Mesodermal cell (in vitro differentiated cells): ENCODE data around the gene TEDC2.

Experiments used
- H3K27ac ChIP-seq: 2 replicates; pipeline ENCODE4 v1.7.0; 2013; ENCODE audit warnings: mild to moderate bottlenecking, low read depth, low read length, moderate library complexity; ENCODE audit not compliant: severe bottlenecking
- H3K36me3 ChIP-seq: 2 replicates; pipeline ENCODE4 v1.7.1; 2013; ENCODE audit warnings: mild to moderate bottlenecking, low read length, moderate library complexity; ENCODE audit not compliant: control insufficient read depth, insufficient read depth
- H3K4me1 ChIP-seq: one replicate; pipeline ENCODE4 v1.7.1; 2013; ENCODE audit warnings: mild to moderate bottlenecking, low read length; ENCODE audit not compliant: insufficient read depth, control insufficient read depth, poor library complexity, severe bottlenecking
- H3K4me3 ChIP-seq: 2 replicates; pipeline ENCODE4 v1.7.0; 2013; ENCODE audit warnings: low read length, control low read depth, mild to moderate bottlenecking; ENCODE audit not compliant: insufficient read depth, poor library complexity, severe bottlenecking; ENCODE audit errors: extremely low read depth
- H3K9me3 ChIP-seq: 2 replicates; pipeline ENCODE4 v1.7.1; 2013; ENCODE audit warnings: mild to moderate bottlenecking, low read length, moderate library complexity; ENCODE audit not compliant: control insufficient read depth
- WGBS, 2 experiments: methylation state at CpG; one replicate each; pipeline ENCODE4 v1.1.5; 2013; ENCODE audit warnings: missing lambda C conversion rate in 2 of 2; ENCODE audit not compliant: insufficient coverage in 2 of 2; 5-methylcytosine and 5-hydroxymethylcytosine counted together

The TEDC2 gene

GRCh38 chr16:2472488-2472864 lies 12.6 kb downstream of the TEDC2 start:
- Histone ChIP-seq H3K4me3 (no peak overlapping the region), H3K36me3 (no peaks in the 10 kb centered on the region), H3K9me3 (no peaks in the 10 kb centered on the region), H3K27ac (no peak overlapping the region), H3K4me1 (peaks cover 18% of the 10 kb centered on the region)
- 95 to 97% methylated on average over 25 to 27 of the region's 27 CpGs for WGBS, 2 experiments

- WGBS, 2 experiments = 89 to 91% methylated on average over 11 of the region's 14 CpGs
- Histone ChIP-seq H3K4me1 (peaks cover 18% of the 10 kb centered on the region), H3K4me3 (peak overlapping the region; percentile 14), H3K27ac (no peak overlapping the region), H3K36me3 (no peaks in the 10 kb centered on the region), H3K9me3 (no peaks in the 10 kb centered on the region)
Measured at GRCh38 chr16:2472885-2473445, 13.1 kb downstream of the TEDC2 start.

GRCh38 chr16:2473446-2473926 lies 13.6 kb downstream of the TEDC2 start:
- Histone ChIP-seq H3K36me3 (no peaks in the 10 kb centered on the region), H3K4me3 (peak overlapping the region; percentile 14), H3K9me3 (no peaks in the 10 kb centered on the region), H3K27ac (no peak overlapping the region), H3K4me1 (peaks cover 13% of the 10 kb centered on the region)
- WGBS, 2 experiments = 7 to 8% methylated on average over 15 to 39 of the region's 49 CpGs

DNA sequence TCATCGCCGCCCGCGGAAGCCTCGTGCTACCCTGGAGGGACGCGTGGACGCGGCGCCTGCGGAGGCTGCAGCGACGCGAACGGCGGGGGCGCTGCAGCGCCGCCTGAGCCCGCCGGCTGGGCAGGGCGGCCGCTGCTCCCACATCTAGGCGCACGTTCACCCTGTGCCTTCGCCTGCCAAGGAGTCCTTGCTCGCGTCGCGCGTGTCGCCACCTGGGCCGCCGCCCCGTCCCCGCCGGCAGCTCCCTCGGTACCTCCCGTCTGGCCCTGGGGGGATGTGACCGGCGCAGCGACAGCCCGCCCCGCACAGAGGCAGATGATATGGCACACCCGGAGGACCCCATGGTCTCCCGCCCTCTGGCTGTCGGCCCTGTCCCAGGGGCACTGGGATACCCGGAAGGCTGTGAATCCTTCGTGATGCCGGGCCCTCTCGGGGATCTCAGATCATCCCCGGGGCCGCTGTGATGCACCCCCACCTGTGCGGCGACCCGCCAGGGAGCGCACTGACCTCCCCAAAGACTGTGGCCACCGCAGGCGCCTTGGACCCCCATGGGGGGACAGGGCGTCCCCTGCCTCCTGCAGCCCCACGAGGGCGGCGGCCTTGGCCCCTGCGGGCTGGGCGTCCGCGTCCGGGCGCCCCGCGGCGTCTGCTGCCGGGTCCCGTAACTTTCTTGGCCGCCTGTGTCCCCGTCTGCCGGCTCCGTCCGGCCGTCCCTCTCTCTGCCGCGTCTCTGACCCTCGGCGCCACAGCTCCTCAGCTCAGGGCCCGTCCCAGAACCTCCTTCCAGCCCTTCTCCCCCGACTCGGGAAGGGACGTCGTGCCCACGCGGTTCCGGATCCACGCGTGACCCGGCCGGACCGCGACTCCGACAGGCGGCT lies 14.3 kb downstream of the TEDC2 start:
- Histone ChIP-seq H3K4me1 (peaks cover 6% of the 10 kb centered on the region), H3K27ac (no peak overlapping the region), H3K4me3 (peak overlapping the region; percentile 77), H3K36me3 (no peaks in the 10 kb centered on the region), H3K9me3 (no peaks in the 10 kb centered on the region)
- WGBS, 2 experiments = 0 to 1% methylated on average over 86 to 100 of the region's 100 CpGs

- Histone ChIP-seq H3K9me3 (no peaks in the 10 kb centered on the region), H3K4me1 (peaks cover 6% of the 10 kb centered on the region), H3K4me3 (peak within 1 kb of the TSS; percentile 77), H3K27ac (no peak within 1 kb of the TSS), H3K36me3 (no peaks in the 10 kb centered on the region)
- 0 to 1% methylated on average over 35 to 47 of the region's 77 CpGs for WGBS, 2 experiments
Measured at GRCh38 chr16:2474877-2475412, 15.0 kb downstream of the TEDC2 start, which contains the start of gene TBC1D24. TBC1D24 (plus strand) TSS chr16:2475127; CDS start chr16:2496149, 21,022 bp downstream.

DNA sequence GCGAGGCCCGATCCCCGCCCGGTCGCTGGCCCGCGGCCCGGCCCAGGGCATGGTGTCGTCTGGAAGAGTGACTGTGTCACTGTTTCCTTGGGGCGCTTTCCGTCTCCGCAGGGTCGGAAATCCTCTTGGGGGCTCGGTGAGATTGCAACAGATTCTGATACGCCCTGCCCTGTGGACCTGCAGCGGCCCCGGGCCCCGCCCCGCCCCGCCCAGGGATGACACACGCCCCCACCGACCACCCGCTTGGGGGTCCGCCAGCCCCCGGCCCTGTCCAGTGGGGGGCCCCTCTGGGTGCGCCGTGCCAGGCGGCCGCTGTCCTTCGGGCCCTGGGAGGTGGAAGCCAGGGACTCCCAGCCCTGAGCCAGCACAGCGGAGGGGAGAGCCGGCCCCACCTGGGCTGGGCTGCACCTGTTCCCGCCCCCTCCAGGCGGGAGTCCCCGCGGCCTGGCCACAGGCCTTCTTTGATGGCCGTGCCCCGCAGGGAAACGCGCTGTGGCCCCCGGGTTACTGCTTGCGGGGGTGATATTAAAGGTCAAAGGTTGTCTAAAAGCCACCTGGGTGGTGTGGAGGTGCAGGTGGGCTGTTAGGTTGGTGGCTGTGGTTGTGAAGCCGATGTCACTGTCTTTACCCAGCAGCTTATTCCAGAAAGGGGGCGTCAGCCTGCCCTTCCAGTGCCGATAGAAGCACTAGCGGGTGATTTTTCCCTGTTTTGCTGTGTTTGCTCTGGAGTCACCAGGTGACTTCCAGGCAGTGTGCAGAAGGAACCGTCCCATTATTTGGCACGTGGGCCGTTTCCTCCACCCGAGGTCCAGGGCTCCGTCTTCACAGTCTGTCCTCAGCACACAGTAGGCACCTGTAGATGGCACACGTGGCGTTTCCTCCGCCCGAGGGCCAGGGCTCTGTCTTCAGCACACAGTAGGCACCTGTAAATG lies 15.8 kb downstream of the TEDC2 start:
- H3K4me1 ChIP-seq = peaks cover 6% of the 10 kb centered on the region
- no peaks in the 10 kb centered on the region for H3K36me3 ChIP-seq
- H3K27ac ChIP-seq = no peak overlapping the region
- no peaks in the 10 kb centered on the region for H3K9me3 ChIP-seq
- 12 to 18% methylated on average over 41 to 44 of the region's 55 CpGs for WGBS, 2 experiments
- H3K4me3 ChIP-seq = peak overlapping the region; percentile 55

- 83 to 93% methylated on average over 7 to 9 of the region's 9 CpGs for WGBS, 2 experiments
- no peaks in the 10 kb centered on the region for H3K9me3 ChIP-seq
- no peaks in the 10 kb centered on the region for H3K36me3 ChIP-seq
- no peak overlapping the region for H3K27ac ChIP-seq
- peaks cover 6% of the 10 kb centered on the region for H3K4me1 ChIP-seq
- no peak overlapping the region for H3K4me3 ChIP-seq
Measured at GRCh38 chr16:2476345-2476720, 16.4 kb downstream of the TEDC2 start.

DNA sequence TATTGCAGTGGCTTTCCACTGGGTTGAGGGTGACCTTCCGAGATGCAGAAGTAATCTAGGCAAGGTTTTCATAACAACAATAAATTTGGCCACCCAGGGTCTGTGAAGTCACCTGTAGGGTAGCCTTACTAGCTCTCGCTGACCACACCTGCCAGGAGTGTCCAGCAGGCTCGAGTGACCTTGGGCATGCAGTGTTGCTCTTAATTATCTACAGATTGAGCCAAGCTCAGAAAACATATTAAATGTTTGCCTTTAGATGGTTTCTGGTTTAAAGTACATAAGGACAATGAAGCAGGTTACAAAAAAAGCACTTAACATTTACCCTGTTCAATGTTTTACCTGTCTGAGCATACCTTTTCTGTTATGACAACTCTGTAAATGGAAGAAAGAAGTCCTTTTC lies 16.8 kb downstream of the TEDC2 start:
- H3K4me3 ChIP-seq = no peak overlapping the region
- H3K9me3 ChIP-seq = no peaks in the 10 kb centered on the region
- WGBS, 2 experiments = 93 to 95% methylated on average over 2 of the region's 3 CpGs
- H3K36me3 ChIP-seq = no peaks in the 10 kb centered on the region
- peaks cover 6% of the 10 kb centered on the region for H3K4me1 ChIP-seq
- H3K27ac ChIP-seq = no peak overlapping the region

DNA sequence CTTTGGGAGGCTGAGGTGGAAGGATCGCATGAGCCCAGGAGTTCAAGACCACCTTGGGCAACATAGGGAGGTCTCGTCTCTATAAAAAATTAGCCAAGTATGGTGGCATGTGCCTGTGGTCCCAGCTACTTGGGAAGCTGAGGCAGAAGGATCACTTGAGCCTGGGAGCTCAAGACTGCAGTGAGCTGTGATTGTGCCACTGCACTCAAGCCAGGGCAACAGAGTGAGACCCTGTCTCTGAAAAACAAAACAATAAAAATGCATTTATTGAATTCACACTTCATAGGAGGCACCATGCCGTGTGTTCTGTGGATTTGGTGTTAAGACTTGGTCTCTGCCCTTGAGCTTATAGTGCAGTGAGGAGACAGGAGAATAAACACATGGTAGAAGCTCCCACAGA lies 17.4 kb downstream of the TEDC2 start:
- Histone ChIP-seq H3K4me1 (peaks cover 3% of the 10 kb centered on the region), H3K9me3 (no peaks in the 10 kb centered on the region), H3K36me3 (no peaks in the 10 kb centered on the region), H3K27ac (no peak overlapping the region), H3K4me3 (no peak overlapping the region)
- 81 to 87% methylated on average over 3 of the region's 3 CpGs for WGBS, 2 experiments

DNA sequence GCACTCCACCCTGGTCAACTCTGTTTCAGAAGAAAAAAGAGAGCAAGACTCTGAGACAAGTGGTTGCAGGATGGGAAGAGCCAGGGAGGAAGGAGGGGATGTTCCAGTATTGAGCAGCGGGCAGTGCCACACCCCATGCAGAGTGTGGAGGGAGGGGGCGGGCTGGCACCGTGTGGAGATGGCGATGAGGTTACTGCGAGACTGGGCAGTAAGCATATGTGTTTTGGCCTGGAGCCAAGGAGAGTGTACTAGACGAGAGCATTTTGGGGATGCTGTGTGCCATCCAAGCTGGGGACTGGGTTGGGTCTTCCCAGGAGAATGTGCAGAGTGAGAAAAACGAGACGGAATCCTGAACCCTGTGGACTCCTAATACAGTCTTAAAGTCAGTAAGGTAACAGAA lies 18.4 kb downstream of the TEDC2 start:
- Histone ChIP-seq H3K4me1 (peaks cover 3% of the 10 kb centered on the region), H3K36me3 (no peaks in the 10 kb centered on the region), H3K27ac (no peak overlapping the region), H3K9me3 (no peaks in the 10 kb centered on the region), H3K4me3 (no peak overlapping the region)
- WGBS, 2 experiments = 84 to 94% methylated on average over 4 to 8 of the region's 8 CpGs
